ENCODE results near the gene AMBRA1.

DNA sequence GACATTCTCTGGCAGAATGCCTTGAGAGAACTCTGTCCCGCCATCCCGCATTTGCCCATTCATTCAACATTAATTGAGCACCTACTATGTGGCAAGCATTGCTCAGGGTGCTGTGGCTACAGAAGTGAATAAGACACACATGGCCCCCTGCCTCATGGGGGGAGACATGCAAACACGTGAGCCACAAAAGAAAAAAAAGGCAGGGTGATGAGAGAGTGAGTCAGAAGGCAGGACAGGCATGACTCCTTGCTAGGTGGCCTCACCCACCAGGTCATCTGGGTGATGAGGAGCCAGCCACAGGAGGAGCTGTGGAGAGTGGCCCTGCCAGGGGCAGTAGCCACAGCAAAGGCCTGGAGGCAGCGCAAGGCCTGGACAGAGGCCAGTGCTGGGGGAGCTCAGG is 207.1 kb downstream of the AMBRA1 start:
- TF ChIP-seq, protein P1, sequence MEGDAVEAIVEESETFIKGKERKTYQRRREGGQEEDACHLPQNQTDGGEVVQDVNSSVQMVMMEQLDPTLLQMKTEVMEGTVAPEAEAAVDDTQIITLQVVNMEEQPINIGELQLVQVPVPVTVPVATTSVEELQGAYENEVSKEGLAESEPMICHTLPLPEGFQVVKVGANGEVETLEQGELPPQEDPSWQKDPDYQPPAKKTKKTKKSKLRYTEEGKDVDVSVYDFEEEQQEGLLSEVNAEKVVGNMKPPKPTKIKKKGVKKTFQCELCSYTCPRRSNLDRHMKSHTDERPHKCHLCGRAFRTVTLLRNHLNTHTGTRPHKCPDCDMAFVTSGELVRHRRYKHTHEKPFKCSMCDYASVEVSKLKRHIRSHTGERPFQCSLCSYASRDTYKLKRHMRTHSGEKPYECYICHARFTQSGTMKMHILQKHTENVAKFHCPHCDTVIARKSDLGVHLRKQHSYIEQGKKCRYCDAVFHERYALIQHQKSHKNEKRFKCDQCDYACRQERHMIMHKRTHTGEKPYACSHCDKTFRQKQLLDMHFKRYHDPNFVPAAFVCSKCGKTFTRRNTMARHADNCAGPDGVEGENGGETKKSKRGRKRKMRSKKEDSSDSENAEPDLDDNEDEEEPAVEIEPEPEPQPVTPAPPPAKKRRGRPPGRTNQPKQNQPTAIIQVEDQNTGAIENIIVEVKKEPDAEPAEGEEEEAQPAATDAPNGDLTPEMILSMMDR (conservative IDR thresholded peaks at IDR 0.05), result no peak
- no peak for TF ChIP-seq ZFX (IDR thresholded peaks at IDR 0.05)

Data from C4-2B (cell line).